Caki2 (cell line): Measurements from ENCODE around the gene RBMS1. TPM values are rescaled to one million over a fixed set of nuclear protein-coding genes. Genes with fewer than 3 reads are reported as not detected.

Experiments used
- DNase-seq: peaks from one replicate; pipeline ENCODE4 v3.0.0-alpha.2; 2015; ENCODE audit warnings: low read depth
- in situ Hi-C: cut with HindIII; loops from 2 replicates; pipeline ENCODE4 v1.10.0; 2016; ENCODE audit warnings: low sequenced_read_pairs, low pct_unique_long_range_greater_than_20kb, mixed read lengths
- total RNA-seq: library from RNA; depleted of rRNA; stranded (reverse); fragments of >200 nt; shearing (Covaris generic); gene quantifications from 2 replicates; pipeline ENCODE4 v1.2.3, GENCODE V29; 2014; ENCODE audit warnings: low replicate concordance

The RBMS1 gene
- total RNA-seq, 1 experiment from 2014 or later = 79.7 TPM

- DNase-seq = no peak
- in situ Hi-C loops = no loop called here
Observed at GRCh38 chr2:160267692-160268091, 225.9 kb downstream of the RBMS1 start.

GRCh38 chr2:160267022-160267421 is 226.6 kb downstream of the RBMS1 start:
- in situ Hi-C loops = no loop called here
- DNase-seq = no peak

DNA sequence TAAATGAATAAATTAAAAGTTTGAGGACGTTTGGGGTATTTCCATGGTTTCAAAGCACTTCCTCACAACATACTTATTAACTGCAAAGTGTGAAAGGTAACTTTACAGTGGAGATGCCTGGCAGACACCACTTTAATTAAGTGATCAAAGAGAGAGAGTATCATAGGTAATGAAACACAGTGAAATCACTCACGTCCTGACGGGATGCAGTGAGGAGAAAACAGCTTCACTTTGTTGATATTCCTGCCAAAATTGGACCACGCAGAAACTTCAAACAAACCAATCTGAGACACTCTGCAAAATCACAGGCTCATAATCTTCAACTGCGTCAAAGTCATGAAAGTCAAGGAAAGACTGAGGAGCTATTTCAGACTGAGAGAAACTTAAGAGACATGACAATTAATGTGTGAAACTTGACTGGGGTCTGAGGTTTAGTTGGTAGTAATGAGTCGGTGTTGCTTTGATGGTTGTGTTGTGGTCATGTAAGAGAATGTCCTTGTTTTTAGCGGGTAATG is 227.5 kb downstream of the RBMS1 start:
- in situ Hi-C loops = no loop called here
- DNase-seq = no peak

DNA sequence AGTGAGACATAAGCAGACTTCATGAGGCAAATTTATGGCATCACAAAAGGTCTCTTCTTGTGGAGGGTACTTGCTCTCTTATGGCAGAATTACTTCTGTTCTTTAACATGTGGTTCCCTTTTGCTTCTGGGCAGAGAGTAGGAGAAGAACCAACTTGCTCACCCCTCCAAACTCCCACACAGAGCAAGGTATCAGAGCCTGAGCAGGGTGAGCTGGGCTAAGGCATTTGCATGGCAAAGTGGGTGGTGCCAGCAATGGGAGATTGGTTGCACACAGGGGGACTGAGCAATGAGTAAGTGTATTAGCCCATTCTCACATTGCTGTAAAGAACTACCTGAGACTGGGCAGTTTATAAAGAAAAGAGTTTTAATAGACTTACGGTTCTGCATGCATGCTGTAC is 229.3 kb downstream of the RBMS1 start:
- in situ Hi-C loops = no loop called here
- DNase-seq = no peak

- no peak for DNase-seq
- in situ Hi-C loops = no loop called here
Observed at GRCh38 chr2:160261732-160262131, 231.9 kb downstream of the RBMS1 start.

DNA sequence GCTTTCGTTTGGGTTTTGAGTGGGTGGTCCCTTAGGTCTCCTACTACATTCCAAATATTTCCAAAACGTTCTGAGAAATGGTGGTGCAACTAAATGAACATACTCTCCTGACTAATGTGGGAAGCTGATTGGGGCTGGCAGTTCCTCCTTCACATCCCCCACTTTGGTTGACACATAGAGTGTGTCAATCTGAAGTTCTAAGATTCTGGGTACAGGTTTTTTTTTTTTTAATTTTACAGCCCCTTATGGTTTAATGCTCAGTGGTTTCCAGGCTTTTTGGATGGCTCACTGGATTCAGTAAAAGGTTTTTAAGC is 235.2 kb downstream of the RBMS1 start:
- in situ Hi-C loops = no loop called here
- no peak for DNase-seq

- in situ Hi-C loops = no loop called here
- DNase-seq = no peak
Observed at GRCh38 chr2:160257743-160258491, 235.7 kb downstream of the RBMS1 start.

DNA sequence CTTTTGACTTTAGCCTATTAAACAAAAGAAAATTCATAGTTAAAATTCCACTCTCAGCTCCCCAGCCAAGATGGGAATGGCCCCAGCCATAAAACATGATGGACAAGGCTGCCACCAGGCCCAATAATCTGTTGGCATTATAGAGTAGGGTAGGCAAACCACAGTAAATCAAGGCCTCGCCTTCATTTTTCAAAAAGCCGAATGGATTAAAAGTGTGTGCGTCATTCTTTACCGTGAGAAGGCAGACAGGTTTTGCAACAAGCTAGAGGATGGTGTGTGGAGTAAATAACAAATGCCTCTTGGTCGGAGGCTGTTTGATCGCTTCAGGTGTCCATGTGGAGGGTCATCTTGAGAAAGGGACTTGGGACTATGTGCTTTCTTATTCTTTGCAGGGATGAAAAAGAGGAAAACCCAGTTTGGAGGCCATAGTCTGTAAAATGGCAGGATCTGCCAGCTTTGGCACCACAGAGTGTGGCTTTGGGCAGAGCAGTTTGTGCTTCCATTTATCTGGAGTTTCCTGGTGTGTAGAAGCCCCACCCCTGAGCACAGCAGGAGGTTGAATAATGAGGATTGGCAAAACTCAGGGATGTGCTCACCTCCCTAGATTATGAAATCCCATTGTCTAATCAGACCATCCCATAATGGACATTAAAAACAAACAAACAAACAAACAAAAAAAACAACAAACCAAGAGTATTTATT is 236.4 kb downstream of the RBMS1 start:
- DNase-seq = peak; percentile 96
- in situ Hi-C loops = no loop called here

GRCh38 chr2:160256507-160256906 is 237.1 kb downstream of the RBMS1 start:
- peak; percentile 81 for DNase-seq
- in situ Hi-C loops = no loop called here

DNA sequence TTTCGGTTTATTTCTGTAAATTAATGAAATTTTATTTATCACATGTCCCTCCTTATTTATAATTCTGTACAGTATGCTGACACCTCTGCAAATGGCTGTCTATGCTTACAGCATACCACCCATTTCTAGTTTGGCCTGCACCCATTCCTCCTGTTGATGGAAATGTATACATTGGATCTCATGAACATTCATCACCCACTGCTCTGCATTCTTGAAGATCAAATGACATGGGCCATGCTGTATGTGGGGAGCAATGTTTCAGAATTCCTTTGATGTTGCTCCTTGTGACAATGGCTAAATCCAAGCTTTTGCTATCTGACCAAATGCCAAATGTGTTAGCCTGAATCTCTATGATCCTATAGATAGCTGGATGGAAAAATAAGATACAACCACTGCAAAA is 238.2 kb downstream of the RBMS1 start:
- in situ Hi-C loops = no loop called here
- DNase-seq = no peak

DNA sequence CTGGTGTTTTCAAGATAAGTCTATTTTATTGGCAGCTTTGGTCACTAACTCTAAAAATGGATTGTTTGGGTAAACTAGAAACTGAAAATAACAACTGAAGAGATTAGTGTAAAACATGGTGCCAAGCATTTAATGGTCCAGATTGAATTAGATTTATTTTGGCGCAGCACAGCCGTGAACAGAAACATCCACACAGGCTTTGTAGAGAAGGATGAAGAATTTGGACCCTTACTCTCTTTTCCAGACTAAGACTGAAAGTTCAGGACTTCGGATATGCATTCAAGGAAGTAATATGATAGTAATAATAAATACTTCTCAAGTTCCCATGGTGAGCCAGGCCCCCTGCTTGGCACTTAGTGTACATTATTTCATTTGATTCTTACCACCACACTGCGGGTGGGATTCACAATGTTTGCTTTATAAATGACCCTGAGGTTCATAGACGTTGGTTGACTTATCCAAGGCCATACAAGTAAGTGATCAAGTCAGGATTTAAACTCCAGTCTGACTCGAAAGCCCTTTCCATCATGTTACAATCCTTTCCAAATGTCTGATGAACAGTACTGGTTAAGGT is 239.3 kb downstream of the RBMS1 start:
- in situ Hi-C loops = no loop called here
- DNase-seq = peak; percentile 67

GRCh38 chr2:160253440-160254188 is 240.0 kb downstream of the RBMS1 start:
- in situ Hi-C loops = no loop called here
- DNase-seq = peak; percentile 80

GRCh38 chr2:160252900-160253299 is 240.7 kb downstream of the RBMS1 start:
- no peak for DNase-seq
- in situ Hi-C loops = no loop called here

GRCh38 chr2:160252278-160252887 is 241.2 kb downstream of the RBMS1 start:
- DNase-seq = peak; percentile 63
- in situ Hi-C loops = no loop called here

DNA sequence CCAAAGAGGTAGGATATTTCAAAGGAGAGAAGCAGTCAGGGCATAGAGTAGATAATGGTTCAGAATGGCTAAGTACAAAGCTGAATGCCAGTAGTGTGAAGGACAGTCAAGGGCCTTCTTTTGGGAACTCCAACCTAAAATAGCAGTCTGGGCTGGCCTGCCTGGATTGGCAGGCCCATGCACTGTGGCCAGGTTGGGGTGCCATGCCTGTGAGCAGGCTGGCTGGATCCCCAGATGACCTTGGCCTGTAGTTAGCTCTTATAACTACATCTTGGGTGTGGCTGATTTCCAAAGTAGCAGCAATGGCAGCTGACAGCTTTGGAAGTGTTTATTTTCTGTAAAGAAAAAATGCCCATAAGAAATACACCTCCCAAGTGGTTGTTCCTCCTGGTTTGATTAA is 242.0 kb downstream of the RBMS1 start:
- in situ Hi-C loops = no loop called here
- DNase-seq = no peak

DNA sequence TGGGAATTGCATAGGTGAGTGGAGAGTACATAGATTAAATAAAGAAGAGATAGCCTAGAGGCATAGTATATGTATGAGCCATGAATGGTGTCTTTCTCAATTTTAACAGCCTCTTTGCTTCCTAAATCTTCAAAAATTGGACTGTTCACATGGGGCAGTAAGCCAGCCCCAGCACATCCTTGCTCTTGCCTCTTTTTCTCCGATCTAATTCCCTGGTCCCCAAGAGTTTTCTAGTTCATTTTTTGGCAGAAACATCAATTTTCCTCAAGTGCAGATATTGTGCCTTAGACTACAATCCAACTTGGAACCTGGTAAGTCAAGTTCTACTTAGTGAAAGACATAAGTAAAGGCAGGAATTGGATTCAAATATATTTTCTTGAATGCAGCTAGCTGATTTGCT is 243.7 kb downstream of the RBMS1 start:
- no peak for DNase-seq
- in situ Hi-C loops = no loop called here

GRCh38 chr2:160247296-160248035 is 246.1 kb downstream of the RBMS1 start:
- in situ Hi-C loops = no loop called here
- no peak for DNase-seq

DNA sequence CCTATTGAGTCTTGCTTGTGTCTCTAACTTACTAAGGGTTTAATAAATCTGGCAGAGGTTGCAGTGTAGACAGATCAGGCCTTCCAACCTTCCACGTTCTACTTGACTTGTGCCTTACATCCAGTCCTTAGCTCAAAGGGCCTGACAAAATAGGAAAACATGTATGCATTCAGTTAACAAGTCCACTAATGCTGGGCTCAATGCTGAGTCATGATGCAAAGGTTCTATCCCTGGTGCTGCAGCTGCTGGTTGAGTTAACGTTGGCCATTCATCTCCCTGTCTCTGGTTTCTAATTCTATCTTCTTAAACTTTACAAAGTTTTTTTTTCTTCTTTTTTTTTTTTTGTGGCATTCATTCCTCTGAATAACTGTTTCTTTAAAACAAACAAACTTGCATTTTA is 247.3 kb downstream of the RBMS1 start:
- in situ Hi-C loops = no loop called here
- peak; percentile 81 for DNase-seq
